SK-N-SH treated with all-trans-retinoic acid at 6 μM for 48 hours (cell line): ENCODE data around the gene CCDC124.

Experiments used
- ARNTL ChIP-seq: fragments of 450-650 bp; formaldehyde crosslinking; IDR thresholded peaks from 2 replicates; pipeline ENCODE4 v1.5.0; 2020; ENCODE audit warnings: low read depth, mild to moderate bottlenecking, moderate library complexity, borderline replicate concordance
- BACH2 ChIP-seq: fragments of 250-450 bp; sonication (Bioruptor Pico); IDR thresholded peaks from 2 replicates; pipeline ENCODE4 v1.9.0; 2021; ENCODE audit warnings: mild to moderate bottlenecking, borderline replicate concordance
- PPARA ChIP-seq: fragments of 250-450 bp; sonication (Bioruptor Pico); IDR thresholded peaks from 2 replicates; pipeline ENCODE4 v1.5.0; 2020; ENCODE audit warnings: mild to moderate bottlenecking, borderline replicate concordance
- TCF4 ChIP-seq: fragments of 250-450 bp; sonication (Bioruptor Pico); IDR thresholded peaks from 2 replicates; pipeline ENCODE4 v1.8.0; 2021; ENCODE audit warnings: mild to moderate bottlenecking, moderate library complexity, borderline replicate concordance
- ZC3H10 ChIP-seq: fragments of 250-450 bp; sonication (Bioruptor Pico); IDR thresholded peaks from 2 replicates; pipeline ENCODE4 v1.5.1; 2021; ENCODE audit warnings: mild to moderate bottlenecking, moderate library complexity
- ZFP3 ChIP-seq: fragments of 250-450 bp; sonication (Bioruptor Pico); IDR thresholded peaks from 2 replicates; pipeline ENCODE4 v1.5.0; 2020; ENCODE audit warnings: mild to moderate bottlenecking, moderate library complexity
- ZNF565 ChIP-seq: fragments of 450-650 bp; formaldehyde crosslinking; conservative IDR thresholded peaks from 2 replicates; pipeline ENCODE4 v1.5.0; 2020; ENCODE audit warnings: low read depth, mild to moderate bottlenecking, moderate library complexity
- ZNF70 ChIP-seq: fragments of 450-650 bp; formaldehyde crosslinking; IDR thresholded peaks from 2 replicates; pipeline ENCODE4 v1.5.0; 2020; ENCODE audit warnings: mild to moderate bottlenecking, moderate library complexity
- ZNF8 ChIP-seq: fragments of 450-650 bp; formaldehyde crosslinking; IDR thresholded peaks from 2 replicates; pipeline ENCODE4 v1.5.0; 2020; ENCODE audit warnings: mild to moderate bottlenecking, moderate library complexity
- TF ChIP-seq, protein P1 (sequence below): fragments of 250-450 bp; sonication (Bioruptor Pico); IDR thresholded peaks from 2 replicates; pipeline ENCODE4 v1.8.0; 2020; ENCODE audit warnings: mild to moderate bottlenecking, moderate library complexity, borderline replicate concordance
- TF ChIP-seq, protein P2 (sequence below): fragments of 250-450 bp; sonication (Bioruptor Pico); IDR thresholded peaks from 2 replicates; pipeline ENCODE4 v1.5.1; 2021; ENCODE audit warnings: mild to moderate bottlenecking, moderate library complexity
- TF ChIP-seq, protein P3 (sequence below): fragments of 250-450 bp; sonication (Bioruptor Pico); IDR thresholded peaks from 2 replicates; pipeline ENCODE4 v1.5.1; 2020; ENCODE audit warnings: low read depth, mild to moderate bottlenecking, moderate library complexity
- TF ChIP-seq, protein P4 (sequence below): fragments of 250-450 bp; sonication (Bioruptor Pico); IDR thresholded peaks from 2 replicates; pipeline ENCODE4 v1.8.0; 2021; ENCODE audit warnings: low read depth, mild to moderate bottlenecking, moderate library complexity, borderline replicate concordance

DNA sequence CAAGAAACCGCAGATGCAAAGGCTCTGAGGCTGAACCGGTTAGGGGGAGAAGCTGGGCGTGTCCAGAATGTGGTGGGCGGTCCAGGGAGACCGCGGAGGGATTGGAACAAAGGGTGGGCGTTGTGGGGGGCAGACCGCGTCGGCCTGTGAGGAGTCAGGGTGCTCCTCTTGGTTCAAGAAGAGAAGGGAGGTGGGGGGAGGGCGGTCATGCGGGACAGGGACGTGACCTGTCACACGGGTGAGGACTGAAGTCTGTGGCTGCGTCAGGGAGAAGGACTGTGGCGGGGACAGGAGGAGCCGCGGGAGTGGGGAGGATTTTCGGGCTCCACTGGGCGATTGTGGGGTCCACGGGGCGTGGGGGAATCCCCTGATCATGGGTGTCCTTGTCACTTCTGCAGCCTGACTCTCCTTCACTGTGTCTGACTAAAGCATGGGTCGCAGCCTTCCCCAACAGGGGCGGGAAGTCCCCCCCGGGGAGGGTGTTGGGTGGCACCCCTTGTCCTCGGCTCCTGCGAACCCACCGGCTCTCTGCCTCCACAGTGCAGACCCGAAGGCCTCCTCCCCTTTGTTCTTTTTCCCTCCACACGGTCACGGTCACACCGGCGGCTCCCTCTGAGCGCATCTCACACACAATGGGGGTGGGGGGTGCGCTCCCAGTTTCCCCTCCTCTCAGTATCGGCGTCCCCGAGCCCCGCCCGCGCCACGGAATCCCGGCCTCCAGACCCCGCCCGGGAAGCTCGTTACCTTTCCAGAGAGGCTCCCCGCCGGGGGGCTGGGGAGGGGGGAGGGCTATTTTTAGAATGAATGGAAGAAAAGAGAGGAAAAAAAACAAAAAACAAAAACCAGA, 17.7 kb downstream of the CCDC124 start:
- TF ChIP-seq ARNTL = no peak
- no peak for TF ChIP-seq TCF4 (CRISPR knock-in tag)
- no peak for TF ChIP-seq ZNF8 (CRISPR knock-in tag)
- TF ChIP-seq, protein P1, sequence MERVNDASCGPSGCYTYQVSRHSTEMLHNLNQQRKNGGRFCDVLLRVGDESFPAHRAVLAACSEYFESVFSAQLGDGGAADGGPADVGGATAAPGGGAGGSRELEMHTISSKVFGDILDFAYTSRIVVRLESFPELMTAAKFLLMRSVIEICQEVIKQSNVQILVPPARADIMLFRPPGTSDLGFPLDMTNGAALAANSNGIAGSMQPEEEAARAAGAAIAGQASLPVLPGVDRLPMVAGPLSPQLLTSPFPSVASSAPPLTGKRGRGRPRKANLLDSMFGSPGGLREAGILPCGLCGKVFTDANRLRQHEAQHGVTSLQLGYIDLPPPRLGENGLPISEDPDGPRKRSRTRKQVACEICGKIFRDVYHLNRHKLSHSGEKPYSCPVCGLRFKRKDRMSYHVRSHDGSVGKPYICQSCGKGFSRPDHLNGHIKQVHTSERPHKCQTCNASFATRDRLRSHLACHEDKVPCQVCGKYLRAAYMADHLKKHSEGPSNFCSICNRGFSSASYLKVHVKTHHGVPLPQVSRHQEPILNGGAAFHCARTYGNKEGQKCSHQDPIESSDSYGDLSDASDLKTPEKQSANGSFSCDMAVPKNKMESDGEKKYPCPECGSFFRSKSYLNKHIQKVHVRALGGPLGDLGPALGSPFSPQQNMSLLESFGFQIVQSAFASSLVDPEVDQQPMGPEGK (CRISPR knock-in tag) = no peak
- no peak for TF ChIP-seq PPARA
- TF ChIP-seq ZNF70 (CRISPR knock-in tag) = no peak
- no peak for TF ChIP-seq BACH2 (CRISPR knock-in tag)
- TF ChIP-seq, protein P2, sequence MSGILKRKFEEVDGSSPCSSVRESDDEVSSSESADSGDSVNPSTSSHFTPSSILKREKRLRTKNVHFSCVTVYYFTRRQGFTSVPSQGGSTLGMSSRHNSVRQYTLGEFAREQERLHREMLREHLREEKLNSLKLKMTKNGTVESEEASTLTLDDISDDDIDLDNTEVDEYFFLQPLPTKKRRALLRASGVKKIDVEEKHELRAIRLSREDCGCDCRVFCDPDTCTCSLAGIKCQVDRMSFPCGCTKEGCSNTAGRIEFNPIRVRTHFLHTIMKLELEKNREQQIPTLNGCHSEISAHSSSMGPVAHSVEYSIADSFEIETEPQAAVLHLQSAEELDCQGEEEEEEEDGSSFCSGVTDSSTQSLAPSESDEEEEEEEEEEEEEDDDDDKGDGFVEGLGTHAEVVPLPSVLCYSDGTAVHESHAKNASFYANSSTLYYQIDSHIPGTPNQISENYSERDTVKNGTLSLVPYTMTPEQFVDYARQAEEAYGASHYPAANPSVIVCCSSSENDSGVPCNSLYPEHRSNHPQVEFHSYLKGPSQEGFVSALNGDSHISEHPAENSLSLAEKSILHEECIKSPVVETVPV (CRISPR knock-in tag) = no peak
- TF ChIP-seq, protein P3, sequence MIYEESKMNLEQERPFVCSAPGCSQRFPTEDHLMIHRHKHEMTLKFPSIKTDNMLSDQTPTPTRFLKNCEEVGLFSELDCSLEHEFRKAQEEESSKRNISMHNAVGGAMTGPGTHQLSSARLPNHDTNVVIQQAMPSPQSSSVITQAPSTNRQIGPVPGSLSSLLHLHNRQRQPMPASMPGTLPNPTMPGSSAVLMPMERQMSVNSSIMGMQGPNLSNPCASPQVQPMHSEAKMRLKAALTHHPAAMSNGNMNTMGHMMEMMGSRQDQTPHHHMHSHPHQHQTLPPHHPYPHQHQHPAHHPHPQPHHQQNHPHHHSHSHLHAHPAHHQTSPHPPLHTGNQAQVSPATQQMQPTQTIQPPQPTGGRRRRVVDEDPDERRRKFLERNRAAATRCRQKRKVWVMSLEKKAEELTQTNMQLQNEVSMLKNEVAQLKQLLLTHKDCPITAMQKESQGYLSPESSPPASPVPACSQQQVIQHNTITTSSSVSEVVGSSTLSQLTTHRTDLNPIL (CRISPR knock-in tag) = no peak
- TF ChIP-seq ZNF565 (CRISPR knock-in tag) = no peak
- TF ChIP-seq ZC3H10 (CRISPR knock-in tag) = no peak
- no peak for TF ChIP-seq ZFP3
- TF ChIP-seq, protein P4, sequence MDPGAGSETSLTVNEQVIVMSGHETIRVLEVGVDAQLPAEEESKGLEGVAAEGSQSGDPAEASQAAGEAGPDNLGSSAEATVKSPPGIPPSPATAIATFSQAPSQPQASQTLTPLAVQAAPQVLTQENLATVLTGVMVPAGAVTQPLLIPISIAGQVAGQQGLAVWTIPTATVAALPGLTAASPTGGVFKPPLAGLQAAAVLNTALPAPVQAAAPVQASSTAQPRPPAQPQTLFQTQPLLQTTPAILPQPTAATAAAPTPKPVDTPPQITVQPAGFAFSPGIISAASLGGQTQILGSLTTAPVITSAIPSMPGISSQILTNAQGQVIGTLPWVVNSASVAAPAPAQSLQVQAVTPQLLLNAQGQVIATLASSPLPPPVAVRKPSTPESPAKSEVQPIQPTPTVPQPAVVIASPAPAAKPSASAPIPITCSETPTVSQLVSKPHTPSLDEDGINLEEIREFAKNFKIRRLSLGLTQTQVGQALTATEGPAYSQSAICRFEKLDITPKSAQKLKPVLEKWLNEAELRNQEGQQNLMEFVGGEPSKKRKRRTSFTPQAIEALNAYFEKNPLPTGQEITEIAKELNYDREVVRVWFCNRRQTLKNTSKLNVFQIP (CRISPR knock-in tag) = no peak
